Erythroblast (primary cell): ENCODE measurements around the gene CCL15.

Experiments
- DNase-seq, 2 experiments: peaks; one replicate each; lab custom pipeline; 2025; lab: John Stamatoyannopoulos, UW
- GATA1 ChIP-seq: IDR thresholded peaks from 2 replicates; pipeline ENCODE4 v1.6.1; 2011; ENCODE audit warnings: low read depth, mild to moderate bottlenecking, control low read depth, low read length, moderate library complexity
- POLR2A ChIP-seq: IDR thresholded peaks from 2 replicates; pipeline ENCODE4 v1.6.1; 2011; ENCODE audit warnings: mild to moderate bottlenecking, low read length

CCL15 gene

GRCh38 chr17:35948092-35948491 lies 53.3 kb downstream of the CCL15 start:
- DNase-seq = no peak
- no peak for TF ChIP-seq POLR2A
- TF ChIP-seq GATA1 = no peak
